Tibial nerve (tissue), 4 donors: Measurements from ENCODE around the gene PHLDA2.

ENCODE experiments used
- CTCF ChIP-seq, 5 experiments: fragments of 200-600 bp in 3 of 5; fragments of 450-650 bp in 2 of 5; sonication (generic) in 3 of 5; IDR thresholded peaks; one replicate each; pipeline ENCODE4 v1.5.1; 2016 to 2019; ENCODE audit warnings: antibody characterized with exemption in 5 of 5, mild to moderate bottlenecking in 3 of 5, moderate library complexity in 2 of 5
- EP300 ChIP-seq, 2 donors: sonication (generic); formaldehyde crosslinking; IDR thresholded peaks; one replicate each; pipeline ENCODE4 v1.6.1; 2017; ENCODE audit warnings: antibody characterized with exemption in 2 of 2, mild to moderate bottlenecking in 1 of 2

- no peak for TF ChIP-seq CTCF (IDR thresholded peaks at IDR 0.05)
- TF ChIP-seq EP300 (IDR thresholded peaks at IDR 0.05), result no peak
Measured at GRCh38 chr11:2942447-2942846, 13.2 kb upstream of the PHLDA2 start.
